Neural cell (in vitro differentiated cells): ENCODE results near the gene CNIH3. TPM values are rescaled to one million over a fixed set of nuclear protein-coding genes. Genes with fewer than 3 reads are reported as not detected.

Experiments
- H2AFZ ChIP-seq: fragments of 200-600, 300-800 bp; sonication (generic), shearing (Covaris generic); 2 replicates; pipeline ENCODE4 v1.6.0; 2014; ENCODE audit warnings: low read depth, mild to moderate bottlenecking, antibody characterized with exemption, low read length, moderate library complexity
- H3F3A ChIP-seq: fragments of 200-600 bp; shearing (Covaris generic); 2 replicates; pipeline ENCODE4 v1.6.1; 2016; ENCODE audit warnings: mild to moderate bottlenecking, moderate library complexity, mixed read lengths, antibody characterized with exemption, low read length; ENCODE audit not compliant: insufficient read depth, poor library complexity, severe bottlenecking
- H3K27ac ChIP-seq: fragments of 200-600, 300-800 bp; sonication (generic), shearing (Covaris generic); 2 replicates; pipeline ENCODE4 v1.5.1; 2014; ENCODE audit warnings: mild to moderate bottlenecking, low read length, moderate library complexity
- H3K27me3 ChIP-seq: fragments of 300-800, 200-600 bp; sonication (generic), shearing (Covaris generic); 2 replicates; pipeline ENCODE4 v1.6.0; 2014; ENCODE audit warnings: mild to moderate bottlenecking, low read depth, low read length, moderate library complexity; ENCODE audit not compliant: insufficient read depth
- H3K36me3 ChIP-seq: fragments of 300-800, 200-600 bp; sonication (generic), shearing (Covaris generic); 2 replicates; pipeline ENCODE4 v1.5.1; 2014; ENCODE audit warnings: mild to moderate bottlenecking, antibody characterized with exemption, low read length, moderate library complexity; ENCODE audit not compliant: insufficient read depth
- H3K4me2 ChIP-seq: fragments of 300-800, 200-600 bp; sonication (generic), shearing (Covaris generic); 2 replicates; pipeline ENCODE4 v1.6.0; 2014; ENCODE audit warnings: mild to moderate bottlenecking, low read length
- H3K4me3 ChIP-seq: fragments of 300-800, 200-600 bp; sonication (generic), shearing (Covaris generic); 2 replicates; pipeline ENCODE4 v1.5.1; 2014; ENCODE audit warnings: mild to moderate bottlenecking, low read length, moderate library complexity
- H3K79me2 ChIP-seq: fragments of 200-600 bp; shearing (Covaris generic); replicated peaks from 2 replicates; pipeline ENCODE4 v1.6.0; 2014; ENCODE audit warnings: mild to moderate bottlenecking, low read length, moderate library complexity; ENCODE audit not compliant: insufficient read depth
- H3K9ac ChIP-seq: fragments of 300-800, 200-600 bp; sonication (generic), shearing (Covaris generic); 2 replicates; pipeline ENCODE4 v1.6.1; 2016; ENCODE audit warnings: mild to moderate bottlenecking, low read length, mixed read lengths
- H3K9me2 ChIP-seq: fragments of 200-600 bp; shearing (Covaris generic); 2 replicates; pipeline ENCODE4 v1.6.1; 2016; ENCODE audit warnings: mild to moderate bottlenecking, low read length, mixed read lengths; ENCODE audit not compliant: insufficient read depth
- H3K9me3 ChIP-seq: fragments of 200-600, 300-800 bp; sonication (generic), shearing (Covaris generic); 2 replicates; pipeline ENCODE4 v1.6.1; 2016; ENCODE audit warnings: mild to moderate bottlenecking, mixed run types, low read length, moderate library complexity, mixed read lengths
- H4K20me1 ChIP-seq: fragments of 200-600 bp; shearing (Covaris generic); 2 replicates; pipeline ENCODE4 v1.6.1; 2016; ENCODE audit warnings: mild to moderate bottlenecking, mixed run types; ENCODE audit not compliant: insufficient read depth
- EP300 ChIP-seq: fragments of 450-650 bp; conservative IDR thresholded peaks from 2 replicates; pipeline ENCODE4 v1.6.1; 2014; ENCODE audit warnings: antibody characterized with exemption, mild to moderate bottlenecking, moderate library complexity; ENCODE audit not compliant: poor library complexity, severe bottlenecking
- EZH2 ChIP-seq: fragments of 200-600, 300-800 bp; shearing (Covaris generic), sonication (generic); IDR thresholded peaks from 2 replicates; pipeline ENCODE4 v1.6.1; 2014; ENCODE audit warnings: antibody characterized with exemption, low read length, borderline replicate concordance, mild to moderate bottlenecking; ENCODE audit not compliant: insufficient read depth, poor library complexity, severe bottlenecking
- MXI1 ChIP-seq: fragments of 450-650 bp; conservative IDR thresholded peaks from 2 replicates; pipeline ENCODE4 v1.6.1; 2014; ENCODE audit warnings: antibody characterized with exemption, mild to moderate bottlenecking; ENCODE audit not compliant: poor library complexity, severe bottlenecking
- POLR2AphosphoS5 ChIP-seq: IDR thresholded peaks from 2 replicates; pipeline ENCODE4 v1.6.1; 2012
- RAD21 ChIP-seq: fragments of 450-650 bp; conservative IDR thresholded peaks from 2 replicates; pipeline ENCODE4 v1.6.1; 2014; ENCODE audit warnings: antibody characterized with exemption, mild to moderate bottlenecking, moderate library complexity
- SMC3 ChIP-seq: fragments of 450-650 bp; conservative IDR thresholded peaks from 2 replicates; pipeline ENCODE4 v1.6.1; 2014; ENCODE audit warnings: antibody characterized with exemption, mild to moderate bottlenecking, moderate library complexity; ENCODE audit not compliant: poor library complexity
- TAF1 ChIP-seq: IDR thresholded peaks from 2 replicates; pipeline ENCODE4 v1.6.1; 2012; ENCODE audit warnings: low read depth
- polyA plus RNA-seq: library from polyadenylated mRNA; depleted of rRNA; stranded (reverse); fragments of >200 nt; gene quantifications from 2 replicates; pipeline ENCODE4 v1.2.3, GENCODE V29; 2014
- TF ChIP-seq, protein P1 (sequence below): IDR thresholded peaks from 2 replicates; pipeline ENCODE4 v1.6.1; 2012; ENCODE audit warnings: borderline replicate concordance
- TF ChIP-seq, protein P2 (sequence below): fragments of 450-650 bp; IDR thresholded peaks from 2 replicates; pipeline ENCODE4 v1.5.1; 2014; ENCODE audit warnings: antibody characterized with exemption, mild to moderate bottlenecking, moderate library complexity; ENCODE audit not compliant: poor library complexity, severe bottlenecking

The CNIH3 gene
- polyA plus RNA-seq, 1 donor from 2014 or later: 9.3 TPM

DNA sequence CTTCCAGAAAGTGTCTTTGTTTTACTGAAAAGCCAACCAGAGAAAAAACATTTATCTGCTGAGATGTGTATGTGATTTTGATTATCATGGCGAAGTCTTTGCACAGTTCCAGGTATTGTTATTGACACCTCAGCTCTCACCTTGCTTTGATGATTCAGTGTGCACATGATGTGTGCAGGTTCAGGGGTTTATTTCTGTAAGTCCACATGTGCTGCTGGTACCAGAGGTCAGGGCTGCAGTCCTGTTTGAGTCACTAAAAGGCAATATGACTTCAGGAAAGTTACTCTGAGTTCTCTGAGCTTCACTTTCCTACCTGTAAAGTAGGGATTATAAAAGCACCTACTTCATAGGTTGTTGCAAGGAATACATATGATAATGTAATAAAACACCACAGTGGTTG lies 97.1 kb downstream of the CNIH3 start:
- Histone ChIP-seq H3K27me3 (no peaks in the 10 kb centered on the region), H3K36me3 (no peaks in the 10 kb centered on the region), H3K4me3 (no peak overlapping the region), H3K79me2 (no peaks in the 10 kb centered on the region), H2AFZ (no peak overlapping the region), H4K20me1 (no peaks in the 10 kb centered on the region), H3K9me2 (no peaks in the 10 kb centered on the region), H3K4me2 (no peak overlapping the region), H3F3A (no peaks in the 10 kb centered on the region), H3K9me3 (no peaks in the 10 kb centered on the region), H3K27ac (no peak overlapping the region), H3K9ac (no peak overlapping the region)
- TF ChIP-seq POLR2AphosphoS5 (no peak), RAD21 (no peak)

DNA sequence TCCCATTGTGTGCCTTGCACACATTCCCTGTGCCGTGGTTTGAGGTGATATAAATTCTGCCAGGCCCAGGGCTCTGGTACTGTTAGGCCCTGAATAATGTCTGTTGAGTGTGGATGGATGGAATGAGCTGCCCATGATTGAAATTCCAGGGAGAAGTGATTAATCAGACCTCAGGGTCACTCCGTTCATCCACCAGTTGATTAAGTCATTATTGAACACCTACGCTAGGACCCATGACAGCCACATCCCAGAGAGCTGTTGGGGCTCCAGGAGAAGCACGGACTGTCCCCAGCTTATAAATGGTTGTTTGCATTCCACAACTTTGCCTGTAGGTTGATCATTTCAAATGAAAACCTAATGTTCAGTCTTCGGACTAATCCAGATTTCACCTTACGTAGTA lies 98.4 kb downstream of the CNIH3 start:
- H3K9ac ChIP-seq: no peak overlapping the region
- no peaks in the 10 kb centered on the region for H3K36me3 ChIP-seq
- H3K4me2 ChIP-seq: no peak overlapping the region
- H3K27me3 ChIP-seq: no peaks in the 10 kb centered on the region
- no peak overlapping the region for H3K4me3 ChIP-seq
- H4K20me1 ChIP-seq: no peaks in the 10 kb centered on the region
- H3K9me2 ChIP-seq: no peaks in the 10 kb centered on the region
- no peaks in the 10 kb centered on the region for H3K9me3 ChIP-seq
- TF ChIP-seq RAD21 (no peak), EZH2 (no peak), TAF1 (no peak), EP300 (no peak), SMC3 (no peak), MXI1 (no peak), POLR2AphosphoS5 (no peak)
- TF ChIP-seq, protein P1, sequence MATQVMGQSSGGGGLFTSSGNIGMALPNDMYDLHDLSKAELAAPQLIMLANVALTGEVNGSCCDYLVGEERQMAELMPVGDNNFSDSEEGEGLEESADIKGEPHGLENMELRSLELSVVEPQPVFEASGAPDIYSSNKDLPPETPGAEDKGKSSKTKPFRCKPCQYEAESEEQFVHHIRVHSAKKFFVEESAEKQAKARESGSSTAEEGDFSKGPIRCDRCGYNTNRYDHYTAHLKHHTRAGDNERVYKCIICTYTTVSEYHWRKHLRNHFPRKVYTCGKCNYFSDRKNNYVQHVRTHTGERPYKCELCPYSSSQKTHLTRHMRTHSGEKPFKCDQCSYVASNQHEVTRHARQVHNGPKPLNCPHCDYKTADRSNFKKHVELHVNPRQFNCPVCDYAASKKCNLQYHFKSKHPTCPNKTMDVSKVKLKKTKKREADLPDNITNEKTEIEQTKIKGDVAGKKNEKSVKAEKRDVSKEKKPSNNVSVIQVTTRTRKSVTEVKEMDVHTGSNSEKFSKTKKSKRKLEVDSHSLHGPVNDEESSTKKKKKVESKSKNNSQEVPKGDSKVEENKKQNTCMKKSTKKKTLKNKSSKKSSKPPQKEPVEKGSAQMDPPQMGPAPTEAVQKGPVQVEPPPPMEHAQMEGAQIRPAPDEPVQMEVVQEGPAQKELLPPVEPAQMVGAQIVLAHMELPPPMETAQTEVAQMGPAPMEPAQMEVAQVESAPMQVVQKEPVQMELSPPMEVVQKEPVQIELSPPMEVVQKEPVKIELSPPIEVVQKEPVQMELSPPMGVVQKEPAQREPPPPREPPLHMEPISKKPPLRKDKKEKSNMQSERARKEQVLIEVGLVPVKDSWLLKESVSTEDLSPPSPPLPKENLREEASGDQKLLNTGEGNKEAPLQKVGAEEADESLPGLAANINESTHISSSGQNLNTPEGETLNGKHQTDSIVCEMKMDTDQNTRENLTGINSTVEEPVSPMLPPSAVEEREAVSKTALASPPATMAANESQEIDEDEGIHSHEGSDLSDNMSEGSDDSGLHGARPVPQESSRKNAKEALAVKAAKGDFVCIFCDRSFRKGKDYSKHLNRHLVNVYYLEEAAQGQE: no peak
- TF ChIP-seq, protein P2, sequence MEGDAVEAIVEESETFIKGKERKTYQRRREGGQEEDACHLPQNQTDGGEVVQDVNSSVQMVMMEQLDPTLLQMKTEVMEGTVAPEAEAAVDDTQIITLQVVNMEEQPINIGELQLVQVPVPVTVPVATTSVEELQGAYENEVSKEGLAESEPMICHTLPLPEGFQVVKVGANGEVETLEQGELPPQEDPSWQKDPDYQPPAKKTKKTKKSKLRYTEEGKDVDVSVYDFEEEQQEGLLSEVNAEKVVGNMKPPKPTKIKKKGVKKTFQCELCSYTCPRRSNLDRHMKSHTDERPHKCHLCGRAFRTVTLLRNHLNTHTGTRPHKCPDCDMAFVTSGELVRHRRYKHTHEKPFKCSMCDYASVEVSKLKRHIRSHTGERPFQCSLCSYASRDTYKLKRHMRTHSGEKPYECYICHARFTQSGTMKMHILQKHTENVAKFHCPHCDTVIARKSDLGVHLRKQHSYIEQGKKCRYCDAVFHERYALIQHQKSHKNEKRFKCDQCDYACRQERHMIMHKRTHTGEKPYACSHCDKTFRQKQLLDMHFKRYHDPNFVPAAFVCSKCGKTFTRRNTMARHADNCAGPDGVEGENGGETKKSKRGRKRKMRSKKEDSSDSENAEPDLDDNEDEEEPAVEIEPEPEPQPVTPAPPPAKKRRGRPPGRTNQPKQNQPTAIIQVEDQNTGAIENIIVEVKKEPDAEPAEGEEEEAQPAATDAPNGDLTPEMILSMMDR: no peak
- no peak overlapping the region for H3K27ac ChIP-seq
- no peaks in the 10 kb centered on the region for H3K79me2 ChIP-seq
- no peaks in the 10 kb centered on the region for H3F3A ChIP-seq
- no peak overlapping the region for H2AFZ ChIP-seq
